ENCODE results near the gene AIDA.

AIDA gene

GRCh38 chr1:222736972-222737371, 24.7 kb upstream of the AIDA start, which contains the start of gene FAM177B:
TSS of gene FAM177B (plus strand) at chr1:222737202. CDS start at chr1:222746546, 9,344 bp downstream.
- TF ChIP-seq YY1 (IDR thresholded peaks at IDR 0.05; ENCODE audit: low read depth) (no peak), EGR1 (IDR thresholded peaks at IDR 0.05) (no peak), RAD21 (IDR thresholded peaks at IDR 0.05; ENCODE audit: low read depth) (no peak), TEAD4 (IDR thresholded peaks at IDR 0.05) (no peak), MAX (IDR thresholded peaks at IDR 0.05) (no peak), USF1 (IDR thresholded peaks at IDR 0.05) (no peak), NFIC (IDR thresholded peaks at IDR 0.05) (no peak)

- TF ChIP-seq REST (IDR thresholded peaks at IDR 0.05; ENCODE audit: low read depth) (no peak), YY1 (IDR thresholded peaks at IDR 0.05; ENCODE audit: low read depth) (no peak), CREB1 (IDR thresholded peaks at IDR 0.05; ENCODE audit: low read depth) (no peak), MAX (IDR thresholded peaks at IDR 0.05) (no peak), USF1 (IDR thresholded peaks at IDR 0.05) (no peak), EGR1 (IDR thresholded peaks at IDR 0.05) (no peak), TAF1 (IDR thresholded peaks at IDR 0.05; ENCODE audit: low read depth) (no peak), RAD21 (IDR thresholded peaks at IDR 0.05; ENCODE audit: low read depth) (no peak), ZBTB7A (IDR thresholded peaks at IDR 0.05; ENCODE audit: low read depth) (no peak), FOXM1 (IDR thresholded peaks at IDR 0.05; ENCODE audit: borderline replicate concordance, low read depth) (no peak), NFIC (IDR thresholded peaks at IDR 0.05) (no peak), TEAD4 (IDR thresholded peaks at IDR 0.05) (no peak), TCF12 (IDR thresholded peaks at IDR 0.05; ENCODE audit: low read depth) (no peak), CEBPB (IDR thresholded peaks at IDR 0.05) (no peak), EP300 (IDR thresholded peaks at IDR 0.05; ENCODE audit: borderline replicate concordance) (no peak)
Observed at GRCh38 chr1:222736470-222736869, 24.2 kb upstream of the AIDA start.

- TF ChIP-seq EP300 (IDR thresholded peaks at IDR 0.05; ENCODE audit: borderline replicate concordance) (no peak), CREB1 (IDR thresholded peaks at IDR 0.05; ENCODE audit: low read depth) (no peak), CEBPB (IDR thresholded peaks at IDR 0.05) (no peak), REST (IDR thresholded peaks at IDR 0.05; ENCODE audit: low read depth) (no peak), TEAD4 (IDR thresholded peaks at IDR 0.05) (no peak), USF1 (IDR thresholded peaks at IDR 0.05) (no peak), NFIC (IDR thresholded peaks at IDR 0.05) (no peak), TCF12 (IDR thresholded peaks at IDR 0.05; ENCODE audit: low read depth) (no peak), TAF1 (IDR thresholded peaks at IDR 0.05; ENCODE audit: low read depth) (no peak), YY1 (IDR thresholded peaks at IDR 0.05; ENCODE audit: low read depth) (no peak), EGR1 (IDR thresholded peaks at IDR 0.05) (no peak), MAX (IDR thresholded peaks at IDR 0.05) (no peak), FOXM1 (IDR thresholded peaks at IDR 0.05; ENCODE audit: borderline replicate concordance, low read depth) (no peak), RAD21 (IDR thresholded peaks at IDR 0.05; ENCODE audit: low read depth) (no peak), ZBTB7A (IDR thresholded peaks at IDR 0.05; ENCODE audit: low read depth) (no peak)
Observed at GRCh38 chr1:222734740-222735139, 22.4 kb upstream of the AIDA start.

GRCh38 chr1:222732216-222733159, 20.2 kb upstream of the AIDA start:
- no peak for TF ChIP-seq TEAD4 (IDR thresholded peaks at IDR 0.05)
- no peak for TF ChIP-seq ZBTB7A (IDR thresholded peaks at IDR 0.05; ENCODE audit: low read depth)
- no peak for TF ChIP-seq USF1 (IDR thresholded peaks at IDR 0.05)

Measured in Ishikawa (cell line).